Endothelial cell of umbilical vein (primary cell): ENCODE results near the gene TRABD2A. TPM values are rescaled to one million over a fixed set of nuclear protein-coding genes. Genes with fewer than 3 reads are reported as not detected.

Source experiments
- BruUV-seq: library from RNA; stranded (reverse); fragments of 400-500 nt; replicated peaks from 2 replicates; lab custom pipeline; 2021; lab: Mats Ljungman, UMichigan
- CTCF ChIA-PET: fragments of 300-600, 350-600 bp; sonication (Branson Sonifier 250); formaldehyde crosslinking; loops from one replicate; lab custom pipeline; 2021; ENCODE audit warnings: antibody characterized with exemption, inconsistent platforms; lab: Charles Lee
- POLR2A ChIA-PET: fragments of 300-600, 350-600 bp; sonication (Branson Sonifier 250); formaldehyde crosslinking; loops from one replicate; lab custom pipeline; 2021; ENCODE audit warnings: antibody characterized with exemption, inconsistent platforms; lab: Charles Lee
- DNase-seq: peaks from one replicate; pipeline ENCODE4 v3.0.0-alpha.2; 2011; ENCODE audit warnings: low read depth, low spot score
- FAIRE-seq: peaks from 2 replicates; lab custom pipeline; 2011; peaks lifted over from hg19 to GRCh38; lab: Jason Lieb, UNC
- H2AFZ ChIP-seq: 2 replicates; pipeline ENCODE4 v1.6.0; 2012; ENCODE audit warnings: low read depth, low read length, control low read depth, inconsistent platforms
- H3K27ac ChIP-seq: 2 replicates; pipeline ENCODE4 v1.5.1; 2011; ENCODE audit warnings: low read depth, mild to moderate bottlenecking, control low read depth, low read length, moderate library complexity; ENCODE audit not compliant: insufficient read depth
- H3K27me3 ChIP-seq, 2 experiments: 2 replicates each; pipeline versions ENCODE4 v1.6.0 to v1.6.1; 2011; ENCODE audit warnings: low read length in 2 of 2, mixed read lengths in 1 of 2; ENCODE audit not compliant: control insufficient read depth in 2 of 2, insufficient read depth in 2 of 2
- H3K36me3 ChIP-seq, 2 experiments: 2 replicates in 1 of 2; 3 replicates in 1 of 2; pipeline ENCODE4 v1.5.1; 2011; ENCODE audit warnings: low read length in 2 of 2, mild to moderate bottlenecking in 1 of 2, moderate library complexity in 1 of 2; ENCODE audit not compliant: control insufficient read depth in 2 of 2, insufficient read depth in 2 of 2; ENCODE audit errors: extremely low read depth in 1 of 2
- H3K4me1 ChIP-seq: 3 replicates; pipeline ENCODE4 v1.5.1; 2011; ENCODE audit warnings: mild to moderate bottlenecking, low read length; ENCODE audit not compliant: control insufficient read depth, insufficient read depth; ENCODE audit errors: extremely low read depth
- H3K4me2 ChIP-seq: 2 replicates; pipeline ENCODE4 v1.6.1; 2011; ENCODE audit warnings: low read length, control low read depth, mixed read lengths; ENCODE audit not compliant: insufficient read depth
- H3K4me3 ChIP-seq, 3 experiments: fragments of 200-600 bp in 1 of 3; sonication (generic), shearing (Covaris generic) in 1 of 3; replicated peaks in 1 of 3; 2 replicates each; pipeline ENCODE4 v1.5.1; 2011 to 2016; ENCODE audit warnings: control low read depth in 3 of 3, low read length in 3 of 3, mild to moderate bottlenecking in 2 of 3, inconsistent platforms in 1 of 3, low read depth in 1 of 3, moderate library complexity in 1 of 3; ENCODE audit not compliant: insufficient read depth in 1 of 3
- H3K79me2 ChIP-seq: 2 replicates; pipeline ENCODE4 v1.6.0; 2012; ENCODE audit warnings: low read length, inconsistent platforms; ENCODE audit not compliant: control insufficient read depth, insufficient read depth
- H3K9ac ChIP-seq: replicated peaks from 2 replicates; pipeline ENCODE3; 2011; ENCODE audit warnings: low read length, control low read depth; ENCODE audit not compliant: insufficient read depth; ENCODE audit errors: extremely low read depth
- H3K9me1 ChIP-seq: replicated peaks from 3 replicates; pipeline ENCODE4 v1.6.0; 2011; ENCODE audit warnings: mild to moderate bottlenecking, low read length; ENCODE audit not compliant: control insufficient read depth, insufficient read depth; ENCODE audit errors: extremely low read depth
- H3K9me3 ChIP-seq: replicated peaks from 2 replicates; pipeline ENCODE4 v1.5.1; 2012; ENCODE audit warnings: low read length, inconsistent platforms; ENCODE audit not compliant: control insufficient read depth, insufficient read depth
- H4K20me1 ChIP-seq: replicated peaks from 2 replicates; pipeline ENCODE3; 2011; ENCODE audit warnings: mild to moderate bottlenecking, low read length; ENCODE audit not compliant: control insufficient read depth, insufficient read depth; ENCODE audit errors: extremely low read depth
- CTCF ChIP-seq, 2 donors: IDR thresholded peaks; 1 replicate in 1 of 2; 2 replicates in 1 of 2; pipeline ENCODE4 v1.5.1; 2011; ENCODE audit warnings: low read length in 2 of 2, mild to moderate bottlenecking in 2 of 2, moderate library complexity in 2 of 2, control low read depth in 1 of 2, inconsistent platforms in 1 of 2, low read depth in 1 of 2; ENCODE audit not compliant: insufficient read depth in 1 of 2; ENCODE audit errors: extremely low read depth in 1 of 2
- EZH2 ChIP-seq: IDR thresholded peaks from 2 replicates; pipeline ENCODE4 v1.6.1; 2012; ENCODE audit warnings: borderline replicate concordance, low read depth, mild to moderate bottlenecking, moderate library complexity, low read length, inconsistent platforms; ENCODE audit not compliant: severe bottlenecking
- FOS ChIP-seq: IDR thresholded peaks from 2 replicates; pipeline ENCODE4 v1.6.1; 2011; ENCODE audit warnings: mild to moderate bottlenecking, low read length, moderate library complexity, borderline replicate concordance; ENCODE audit not compliant: insufficient read depth
- GATA2 ChIP-seq: IDR thresholded peaks from 2 replicates; pipeline ENCODE4 v1.7.0; 2011; ENCODE audit warnings: low read depth, mild to moderate bottlenecking, moderate library complexity, mixed read lengths, low read length; ENCODE audit not compliant: insufficient read length, insufficient read depth
- JUN ChIP-seq: IDR thresholded peaks from 2 replicates; pipeline ENCODE4 v1.6.1; 2011; ENCODE audit warnings: borderline replicate concordance, low read depth; ENCODE audit not compliant: insufficient read length, insufficient read depth
- MAX ChIP-seq: IDR thresholded peaks from 2 replicates; pipeline ENCODE4 v1.6.1; 2011; ENCODE audit not compliant: insufficient read depth, insufficient read length
- MYC ChIP-seq: IDR thresholded peaks from one replicate; pipeline ENCODE4 v1.6.1; 2011; ENCODE audit warnings: mild to moderate bottlenecking, low read depth, low read length
- POLR2A ChIP-seq: IDR thresholded peaks from 2 replicates; pipeline ENCODE4 v1.6.1; 2012; ENCODE audit warnings: low read depth, mild to moderate bottlenecking, control low read depth, low read length
- POLR2AphosphoS5 ChIP-seq: IDR thresholded peaks from 2 replicates; pipeline ENCODE4 v1.6.1; 2012; ENCODE audit warnings: low read depth, mild to moderate bottlenecking, control low read depth, low read length, moderate library complexity; ENCODE audit not compliant: insufficient read depth
- dilution Hi-C: fragments of 300-500 bp; cut with MboI; formaldehyde crosslinking; loops from one replicate; pipeline ENCODE4 v1.15.0; 2019; ENCODE audit warnings: low sequenced_read_pairs; ENCODE audit not compliant: extremely low pct_ligation_motif_present
- intact Hi-C: fragments of 100-400 bp; cut with micrococcal nuclease; formaldehyde crosslinking; loops from one replicate; pipeline ENCODE4 v1.10.0; 2022
- polyA plus RNA-seq, 4 experiments: library from polyadenylated mRNA; depleted of rRNA in 3 of 4; stranded (reverse) in 3 of 4; unstranded in 1 of 4; fragments of >200 nt; gene quantifications; 2 replicates each; pipeline versions ENCODE4 v1.2.1 to v1.2.3, GENCODE V29; 2011 to 2012; ENCODE audit warnings: missing spikeins in 1 of 4
- total RNA-seq: library from RNA; stranded (reverse); gene quantifications from 2 replicates; pipeline ENCODE4 v1.2.3, GENCODE V29; 2021

TRABD2A gene
- total and polyA plus RNA-seq, 2 donors (not counting 3 experiments of a cell fraction or from before 2014, with no cell fraction given), result 1.0 to 1.8 TPM

- Histone ChIP-seq H4K20me1 (no peaks in the 10 kb centered on the region), H3K9me1 (no peaks in the 10 kb centered on the region), H3K9ac (no peak overlapping the region), H3K27ac (no peak overlapping the region), H3K4me1 (peaks cover 26% of the 10 kb centered on the region), H3K9me3 (no peaks in the 10 kb centered on the region), H3K4me2 (peak overlapping the region; percentile 56), H3K27me3 (no peaks in the 10 kb centered on the region), H3K36me3 (no peaks in the 10 kb centered on the region), H2AFZ (peak overlapping the region; percentile 80), H3K79me2 (no peaks in the 10 kb centered on the region), H3K4me3 (peak overlapping the region in 1 of 3 experiments; percentile 1)
- FAIRE-seq (peak; percentile 95), DNase-seq (peak; percentile 87)
- dilution Hi-C loops, result no loop called here
- POLR2A ChIA-PET, result interaction anchor here (0.6 to 2.7 kb wide), 4 partner anchors 19 to 44 kb away, joined by 4 to 16 read pairs (median 7); partner anchors contain the start of gene TMSB10
- BruUV-seq, result no TSS peak
- CTCF ChIA-PET, result interaction anchor here (0.6 to 3.3 kb wide), 50 partner anchors 9 to 431 kb away, joined by 3 to 61 read pairs (median 4); partner anchors contain the start of genes KCMF1, TMSB10 and TRABD2A
- intact Hi-C loops, result loop anchor here (2.0 to 5.0 kb wide), 3 partner anchors 141 to 373 kb away; no protein-coding TSS in a partner anchor
- TF ChIP-seq EZH2, result no peak
- TF ChIP-seq CTCF (IDR thresholded peaks at IDR 0.05; ENCODE audit: extremely low read depth in 1 of 2, insufficient read depth in 1 of 2, low read depth in 1 of 2, low read length in 2 of 2), result peak; percentile 94 to 98
- TF ChIP-seq POLR2A, result no peak
- TF ChIP-seq GATA2, result no peak
- peak; percentile 64 for TF ChIP-seq POLR2AphosphoS5
- TF ChIP-seq MYC, result peak; percentile 19
- peak; percentile 38 for TF ChIP-seq MAX
- TF ChIP-seq JUN, result no peak
- TF ChIP-seq FOS, result no peak
Measured at GRCh38 chr2:84925724-84926376, 45.0 kb upstream of the TRABD2A start.
